ENCODE data around the gene ZNF45. TPM values are rescaled to one million over a fixed set of nuclear protein-coding genes. Genes with fewer than 3 reads are reported as not detected.

Gene ZNF45
- total and polyA plus RNA-seq, 7 donors, result 2.0 to 9.5 (median 4.4) TPM

GRCh38 chr19:43923875-43924274, 11.2 kb downstream of the ZNF45 start:
- H3K36me3 ChIP-seq (ENCODE audit: insufficient read depth in 1 of 2, low read depth in 1 of 2), result peaks cover 31 to 99% of the 10 kb centered on the region in 2 donors
- no peak overlapping the region for H3K27ac ChIP-seq
- intact Hi-C loops (cut with DNase I), result no loop called here
- H3K4me1 ChIP-seq, result no peaks in the 10 kb centered on the region
- no peak overlapping the region for H3K4me3 ChIP-seq
- TF ChIP-seq CTCF (IDR thresholded peaks at IDR 0.05), result no peak
- no peak for ATAC-seq
- no peak for DNase-seq
- no peaks in the 10 kb centered on the region for H3K27me3 ChIP-seq (ENCODE audit: insufficient read depth in 3 of 3, low read length in 2 of 3)
- H3K9me3 ChIP-seq, result peaks cover 36% of the 10 kb centered on the region

- ATAC-seq (no peak), DNase-seq (no peak)
- peaks cover 39 to 61% of the 10 kb centered on the region in 2 donors for H3K36me3 ChIP-seq (ENCODE audit: insufficient read depth in 1 of 2, low read depth in 1 of 2)
- H3K4me1 ChIP-seq, result no peaks in the 10 kb centered on the region
- TF ChIP-seq CTCF (IDR thresholded peaks at IDR 0.05), result no peak
- intact Hi-C loops (cut with DNase I), result no loop called here
- H3K27me3 ChIP-seq (ENCODE audit: insufficient read depth in 3 of 3, low read length in 2 of 3), result no peaks in the 10 kb centered on the region
- no peak overlapping the region for H3K4me3 ChIP-seq
- no peak overlapping the region for H3K27ac ChIP-seq
- WGBS, 3 donors, result 64 to 98% (median 86%) methylated on average over 3 of the region's 3 CpGs
- H3K9me3 ChIP-seq, result peaks cover 100% of the 10 kb centered on the region
These were observed 21.0 kb downstream of the ZNF45 start for GRCh38 chr19:43914051-43914450.

- no peak for ATAC-seq
These were observed 21.7 kb downstream of the ZNF45 start for GRCh38 chr19:43913383-43913782.

GRCh38 chr19:43910884-43911283, 24.2 kb downstream of the ZNF45 start:
- Histone ChIP-seq H3K4me3 (no peak overlapping the region), H3K27ac (no peak overlapping the region), H3K36me3 (ENCODE audit: insufficient read depth in 1 of 2, low read depth in 1 of 2) (peaks cover 23 to 30% of the 10 kb centered on the region in 2 donors), H3K27me3 (ENCODE audit: insufficient read depth in 3 of 3, low read length in 2 of 3) (no peaks in the 10 kb centered on the region), H3K9me3 (peaks cover 98% of the 10 kb centered on the region), H3K4me1 (no peaks in the 10 kb centered on the region)
- intact Hi-C loops (cut with DNase I), result no loop called here
- ATAC-seq (no peak), DNase-seq (no peak)
- no peak for TF ChIP-seq CTCF (IDR thresholded peaks at IDR 0.05)

More at GRCh38 chr19:43913383-43913782, 21.7 kb downstream of the ZNF45 start:
- H3K4me3 ChIP-seq, result no peak overlapping the region
- H3K36me3 ChIP-seq (ENCODE audit: insufficient read depth in 1 of 2, low read depth in 1 of 2), result peaks cover 32 to 55% of the 10 kb centered on the region in 2 donors
- H3K4me1 ChIP-seq, result no peaks in the 10 kb centered on the region
- TF ChIP-seq CTCF (IDR thresholded peaks at IDR 0.05), result no peak
- H3K9me3 ChIP-seq, result peaks cover 100% of the 10 kb centered on the region
- WGBS, 3 donors, result 97 to 99% (median 98%) methylated on average over 7 of the region's 7 CpGs
- DNase-seq, result no peak
- no peak overlapping the region for H3K27ac ChIP-seq
- H3K27me3 ChIP-seq (ENCODE audit: insufficient read depth in 3 of 3, low read length in 2 of 3), result no peaks in the 10 kb centered on the region
- intact Hi-C loops (cut with DNase I), result no loop called here

GRCh38 chr19:43908659-43909058, 26.4 kb downstream of the ZNF45 start:
- 94 to 100% (median 100%) methylated on average over 1 of the region's 1 CpG for WGBS, 3 donors
- peaks cover 97% of the 10 kb centered on the region for H3K9me3 ChIP-seq
- no peak for DNase-seq

More at GRCh38 chr19:43908659-43909058, 26.4 kb downstream of the ZNF45 start:
- TF ChIP-seq CTCF (IDR thresholded peaks at IDR 0.05), result no peak
- H3K4me3 ChIP-seq, result no peak overlapping the region
- no peak for ATAC-seq
- no peaks in the 10 kb centered on the region for H3K27me3 ChIP-seq (ENCODE audit: insufficient read depth in 3 of 3, low read length in 2 of 3)
- H3K36me3 ChIP-seq (ENCODE audit: insufficient read depth in 1 of 2, low read depth in 1 of 2), result peaks cover 5 to 7% of the 10 kb centered on the region in 2 donors
- no peak overlapping the region for H3K27ac ChIP-seq
- H3K4me1 ChIP-seq, result no peaks in the 10 kb centered on the region
- intact Hi-C loops (cut with DNase I), result no loop called here
